Measurements from ENCODE around the gene HELZ2.
A peak's percentile ranks its signal among the peaks of the same experiment; 100 is the strongest.
"Not testable (repeated sequence)": the region's sequence is repeated elsewhere in the genome, so short reads cannot be mapped to it uniquely, and the experiment has no call there.

HELZ2 gene

GRCh38 chr20:63577317-63577894 lies 3.4 kb upstream of the HELZ2 start:
- DNase-seq, result peak; percentile 7

- DNase-seq, result no peak
Measured at GRCh38 chr20:63576311-63576710, 2.3 kb upstream of the HELZ2 start.

DNA sequence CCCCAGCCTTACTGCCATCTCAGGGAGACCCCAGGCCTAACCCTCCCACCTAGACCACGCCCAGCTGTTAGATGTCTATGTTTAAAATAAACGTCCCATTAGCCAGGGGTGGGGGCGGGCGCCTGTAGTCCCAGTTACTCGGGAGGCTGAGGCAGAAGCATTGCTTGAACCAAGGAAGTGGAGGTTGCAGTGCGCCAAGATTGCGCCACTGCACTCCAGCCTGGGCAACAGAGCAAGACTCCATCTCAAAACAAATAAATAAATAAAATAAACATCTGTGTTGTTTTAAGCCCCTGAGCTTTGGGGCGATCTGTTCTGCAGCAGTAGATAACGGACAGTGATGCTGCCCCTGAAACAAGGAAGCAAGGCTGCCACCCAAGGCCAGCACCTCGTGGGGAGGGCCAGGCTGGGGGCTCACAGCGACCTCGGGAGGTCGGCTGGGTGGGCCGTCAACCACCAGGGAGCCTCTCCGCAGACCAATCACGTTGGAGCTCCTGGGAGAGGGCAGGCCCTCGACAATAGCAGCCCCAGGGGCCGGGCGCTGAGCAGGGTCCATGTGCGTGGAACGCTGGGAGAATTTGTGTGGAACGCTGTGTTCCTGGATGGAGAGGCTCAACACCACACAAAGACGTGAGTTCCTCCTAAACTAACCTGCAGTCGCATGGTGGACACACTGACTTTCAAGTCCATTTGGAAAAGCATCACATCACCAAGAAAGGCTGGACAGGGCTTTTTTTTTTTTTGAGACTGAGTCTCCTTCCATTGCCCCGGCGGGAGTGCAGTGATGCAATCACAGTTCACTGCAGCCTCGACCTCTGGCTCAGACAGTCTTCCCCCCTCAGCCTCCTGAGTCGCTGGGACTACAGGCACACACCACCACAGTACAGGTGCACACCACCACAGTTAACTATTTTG lies 1.0 kb upstream of the HELZ2 start:
- no peak for DNase-seq

- no peak for DNase-seq
Measured at GRCh38 chr20:63573647-63574131, 350 bp downstream of the HELZ2 start.

- DNase-seq, result no peak
Measured at GRCh38 chr20:63572788-63573646, 1.0 kb downstream of the HELZ2 start.

- DNase-seq, result no peak
Measured at GRCh38 chr20:63572071-63572787, 1.8 kb downstream of the HELZ2 start.

DNA sequence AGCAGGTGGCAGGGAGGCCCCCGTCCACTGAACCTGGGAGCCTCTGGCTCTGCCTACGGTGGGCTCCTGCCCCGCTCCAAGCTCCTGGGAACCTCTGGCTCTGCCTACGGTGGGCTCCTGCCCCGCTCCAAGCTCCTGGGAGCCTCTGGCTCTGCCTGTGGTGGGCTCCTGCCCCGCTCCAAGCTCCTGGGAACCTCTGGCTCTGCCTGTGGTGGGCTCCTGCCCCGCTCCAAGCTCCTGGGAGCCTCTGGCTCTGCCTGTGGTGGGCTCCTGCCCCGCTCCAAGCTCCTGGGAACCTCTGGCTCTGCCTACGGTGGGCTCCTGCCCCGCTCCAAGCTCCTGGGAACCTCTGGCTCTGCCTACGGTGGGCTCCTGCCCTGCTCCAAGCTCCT lies 3.0 kb downstream of the HELZ2 start:
- not testable (repeated sequence) for DNase-seq

DNA sequence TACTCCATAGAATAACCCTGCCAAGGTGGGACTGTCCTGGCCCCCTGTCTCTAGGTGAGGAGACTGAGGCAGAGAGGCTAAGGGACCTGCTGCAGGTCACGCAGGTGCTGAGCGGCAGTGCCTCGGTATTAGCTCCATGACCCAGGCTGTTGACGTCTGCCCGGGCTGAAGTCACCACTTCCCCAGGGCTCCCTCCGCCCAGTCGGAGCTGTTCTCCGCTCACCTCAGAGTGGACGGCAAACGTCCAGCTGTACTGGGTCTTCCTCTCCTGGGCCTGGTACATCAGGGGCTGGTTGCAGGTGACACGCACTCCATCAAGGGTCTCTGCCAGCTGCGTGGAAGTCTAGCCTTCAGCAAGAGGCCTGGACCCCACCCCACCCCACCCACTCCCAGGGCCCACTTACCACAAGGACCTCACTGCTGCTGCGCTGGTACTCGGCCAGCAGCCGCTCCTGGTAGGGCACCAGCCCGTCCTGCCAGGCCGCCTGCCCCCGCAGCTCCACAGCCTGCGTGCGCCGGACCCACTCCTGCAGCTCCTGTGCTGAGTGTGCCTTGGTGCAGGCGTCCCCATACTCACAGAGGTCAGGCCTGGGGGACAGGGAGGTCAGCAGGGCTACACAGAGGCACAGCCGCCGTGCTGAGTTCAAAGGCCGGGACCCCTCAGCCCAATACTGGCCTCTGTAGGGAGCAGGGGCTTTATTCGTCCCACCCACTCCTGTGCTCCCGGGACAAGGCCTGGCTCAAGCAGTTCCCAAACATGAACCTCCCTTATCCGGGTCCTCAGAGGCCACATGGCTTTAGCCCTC lies 3.6 kb downstream of the HELZ2 start:
- DNase-seq, result no peak

- no peak for DNase-seq
Measured at GRCh38 chr20:63568986-63569949, 4.8 kb downstream of the HELZ2 start.

GRCh38 chr20:63568170-63568981 lies 5.7 kb downstream of the HELZ2 start:
- DNase-seq, result no peak

GRCh38 chr20:63567386-63568169 lies 6.5 kb downstream of the HELZ2 start:
- DNase-seq, result no peak

DNA sequence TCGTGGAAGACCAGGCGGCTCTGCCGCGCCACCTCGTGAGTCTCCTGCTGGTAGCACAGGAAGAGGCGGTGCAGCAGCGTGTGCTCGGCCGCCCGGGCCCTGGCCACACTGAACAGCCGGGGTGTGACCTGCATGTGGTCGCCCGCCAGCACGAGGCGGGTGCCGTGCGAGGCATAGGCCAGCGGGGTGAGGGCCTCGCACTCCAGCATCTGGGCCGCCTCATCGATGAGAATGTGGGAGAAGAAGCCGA lies 7.0 kb downstream of the HELZ2 start:
- no peak for DNase-seq

DNA sequence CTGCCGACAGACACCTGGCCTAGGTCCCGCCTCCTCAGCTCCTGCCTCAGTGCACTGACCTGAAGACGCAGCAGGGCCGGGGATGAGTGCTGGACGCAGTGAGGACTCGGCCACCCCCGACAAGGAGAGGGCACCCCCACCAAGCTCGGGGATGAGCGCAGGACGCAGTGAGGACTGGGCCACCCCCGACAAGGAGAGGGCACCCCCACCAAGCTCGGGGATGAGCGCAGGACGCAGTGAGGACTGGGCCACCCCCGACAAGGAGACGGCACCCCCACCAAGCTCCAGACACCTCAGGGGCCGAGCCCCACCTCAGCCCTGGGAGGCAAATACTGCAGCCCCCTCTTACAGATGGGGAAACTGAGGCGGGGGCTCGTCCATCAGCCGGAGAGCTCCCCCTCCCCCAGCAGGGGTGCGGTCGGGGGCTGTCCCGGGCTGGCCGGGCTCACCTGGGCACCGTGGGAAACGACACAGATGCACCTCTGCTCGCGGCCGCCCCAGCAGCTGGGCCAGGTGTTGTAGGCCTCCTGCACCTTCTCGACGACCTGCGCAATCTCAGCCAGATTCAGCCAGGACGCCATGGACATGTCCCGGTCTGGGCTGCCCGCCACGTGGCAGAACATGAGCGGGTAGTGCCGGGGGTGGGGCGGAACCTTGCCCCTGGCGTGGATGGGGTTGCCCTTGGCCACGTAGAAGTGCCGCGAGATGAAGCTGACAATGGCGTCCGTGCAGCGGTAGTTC lies 7.5 kb downstream of the HELZ2 start:
- no peak for DNase-seq

GRCh38 chr20:63565699-63566335 lies 8.2 kb downstream of the HELZ2 start:
- no peak for DNase-seq

DNA sequence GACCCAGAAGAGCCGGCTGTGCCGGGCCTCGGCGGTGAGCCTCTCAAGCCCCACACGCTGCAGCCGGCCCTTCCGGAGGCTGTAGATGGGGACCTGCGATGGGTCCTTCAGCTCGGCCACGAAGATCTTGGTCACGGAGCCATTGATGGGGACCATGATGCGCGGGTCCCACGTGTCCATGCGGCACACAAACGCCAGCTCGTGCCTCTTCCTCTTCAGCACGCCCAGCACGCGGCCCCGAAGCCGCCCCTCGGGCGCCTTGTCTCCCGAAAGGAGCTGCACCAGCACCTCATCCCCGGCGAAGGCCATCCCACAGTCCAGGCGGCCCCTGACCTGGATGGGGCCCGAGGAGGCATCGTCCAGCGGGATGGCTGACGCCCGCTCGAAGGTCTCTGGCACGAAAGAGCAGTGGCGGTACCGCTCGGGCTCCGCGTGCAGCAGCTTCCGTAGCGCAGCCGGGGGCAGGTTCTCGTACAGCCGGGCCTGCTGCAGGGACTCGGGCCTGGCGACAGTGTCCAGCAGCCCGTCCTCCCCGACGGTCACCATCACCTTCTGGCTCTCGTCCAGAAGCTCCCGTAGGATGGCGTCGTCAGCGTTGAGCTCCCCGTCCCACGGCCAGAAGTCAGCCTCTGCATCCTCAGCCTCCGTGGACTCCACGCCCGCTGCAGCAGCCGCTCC lies 8.9 kb downstream of the HELZ2 start:
- DNase-seq, result no peak

DNA sequence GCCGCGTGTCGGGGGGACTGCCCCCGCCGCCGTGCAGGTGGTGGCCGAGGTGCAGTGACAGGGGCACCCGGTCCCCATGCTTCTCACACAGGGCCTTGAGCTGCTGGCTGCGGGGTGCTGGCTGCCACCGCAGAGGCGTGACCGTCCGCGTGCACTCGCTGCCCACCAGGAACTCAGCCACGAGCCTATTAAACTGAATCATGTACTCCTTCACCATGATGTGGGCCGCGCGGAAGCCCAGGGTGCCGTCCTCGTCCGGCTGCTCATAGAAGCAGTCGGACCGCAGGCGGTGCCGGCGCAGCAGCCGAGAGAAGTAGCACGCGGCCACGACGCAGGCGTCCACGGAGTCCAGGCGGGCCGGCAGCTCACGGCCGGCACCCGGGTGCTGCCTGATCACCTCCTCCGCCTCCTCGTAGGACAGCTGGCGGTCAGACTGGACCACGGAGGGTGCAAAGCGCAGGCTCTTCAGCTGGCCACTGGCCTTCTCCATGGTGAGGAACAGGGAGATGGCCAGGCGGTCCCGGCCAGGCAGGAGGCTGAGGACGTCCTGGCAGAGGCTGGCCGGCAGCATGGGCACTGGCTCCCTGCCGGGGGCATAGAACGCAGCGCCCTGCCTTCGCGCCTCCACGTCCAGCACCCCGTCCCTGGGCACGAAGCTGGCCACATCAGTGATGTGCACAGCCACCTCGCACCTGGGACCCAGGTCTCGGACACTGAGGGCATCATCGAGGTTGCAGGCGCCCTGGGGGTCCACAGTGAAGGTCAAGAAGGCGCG lies 9.8 kb downstream of the HELZ2 start:
- DNase-seq, result no peak
